ENCODE measurements around the gene HEPACAM2.

HEPACAM2 gene

DNA sequence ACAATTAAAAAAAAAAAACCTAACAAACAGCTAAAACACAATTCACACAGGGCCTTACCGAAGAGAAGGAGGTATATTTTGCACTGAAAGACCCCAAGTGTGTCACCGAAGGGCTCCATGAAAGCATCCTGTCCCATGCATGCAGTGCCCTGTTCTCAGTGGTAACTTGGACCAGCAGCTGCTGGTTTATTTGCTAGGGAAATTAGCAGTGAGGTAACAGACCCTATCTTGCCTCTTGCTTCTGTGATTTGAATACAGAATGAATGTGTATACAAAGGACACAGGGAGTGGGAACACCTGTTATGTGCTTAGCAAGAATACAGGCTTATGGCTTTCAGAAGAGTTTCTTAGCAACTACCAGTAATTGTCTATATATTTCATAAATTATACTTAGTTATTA lies at the start of gene HEPACAM2:
Gene HEPACAM2 (minus strand): TSS at position 160 of the 400 bp plus-strand sequence.
- no peak for DNase-seq (ENCODE audit: low spot score)

DNA sequence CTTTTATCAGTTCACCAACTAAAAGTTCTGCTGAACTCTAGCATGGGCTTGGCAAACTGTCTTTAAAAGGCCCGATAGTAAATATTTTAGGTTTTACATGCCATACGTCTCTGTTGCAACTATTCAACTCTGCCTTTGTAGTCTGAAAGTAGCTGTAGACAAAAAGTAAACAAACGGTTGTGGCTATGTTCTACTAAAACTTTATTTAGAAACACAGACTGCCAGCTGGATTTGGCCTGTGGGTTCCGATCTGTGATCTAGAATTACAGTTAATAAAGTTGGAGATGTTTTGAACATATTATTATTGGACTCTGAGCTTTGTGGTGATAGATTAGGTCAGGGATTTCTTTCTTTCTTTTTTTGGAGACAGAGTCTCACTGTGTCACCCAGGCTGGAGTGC lies 39.0 kb upstream of the HEPACAM2 start:
- no peak for DNase-seq (ENCODE audit: low spot score)

DNA sequence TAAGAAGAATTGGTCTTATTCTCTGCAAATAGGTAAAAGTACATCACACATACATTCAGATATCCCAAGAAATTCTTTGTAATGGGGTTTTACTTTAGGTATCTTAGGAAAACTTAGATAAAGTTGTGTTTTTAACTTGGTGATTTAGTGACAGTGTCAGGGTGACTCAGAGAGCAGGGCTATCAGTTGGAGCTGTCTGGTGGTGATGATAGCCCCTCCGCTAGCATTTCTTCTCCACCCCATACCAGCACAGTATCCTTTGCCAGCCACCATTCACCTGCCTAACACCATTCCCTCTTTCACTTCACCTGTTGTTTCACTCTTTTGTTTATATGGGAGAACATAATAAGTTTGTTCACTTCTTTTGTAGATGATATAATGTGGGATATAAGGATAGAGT lies 36.3 kb upstream of the HEPACAM2 start:
- DNase-seq (ENCODE audit: low spot score): no peak

DNA sequence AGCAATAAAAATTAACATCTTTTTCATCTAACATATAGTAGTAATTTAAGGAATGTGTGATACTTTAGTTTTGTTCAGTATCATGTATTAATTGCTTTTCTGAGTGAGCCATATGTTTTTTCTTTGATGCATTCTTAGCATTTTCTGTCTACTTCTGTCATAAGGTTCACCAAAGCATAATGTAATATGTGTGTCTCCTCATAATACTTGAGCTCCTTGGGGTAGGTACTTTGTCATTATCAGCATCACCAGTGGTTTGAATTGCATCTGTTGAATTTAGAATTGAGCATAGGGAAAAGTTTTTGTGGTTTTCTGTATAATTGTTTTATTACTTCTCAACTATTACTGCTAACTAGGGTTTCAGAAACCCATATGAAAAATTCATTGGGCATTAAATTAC lies 32.4 kb upstream of the HEPACAM2 start:
- DNase-seq (ENCODE audit: low spot score): no peak

DNA sequence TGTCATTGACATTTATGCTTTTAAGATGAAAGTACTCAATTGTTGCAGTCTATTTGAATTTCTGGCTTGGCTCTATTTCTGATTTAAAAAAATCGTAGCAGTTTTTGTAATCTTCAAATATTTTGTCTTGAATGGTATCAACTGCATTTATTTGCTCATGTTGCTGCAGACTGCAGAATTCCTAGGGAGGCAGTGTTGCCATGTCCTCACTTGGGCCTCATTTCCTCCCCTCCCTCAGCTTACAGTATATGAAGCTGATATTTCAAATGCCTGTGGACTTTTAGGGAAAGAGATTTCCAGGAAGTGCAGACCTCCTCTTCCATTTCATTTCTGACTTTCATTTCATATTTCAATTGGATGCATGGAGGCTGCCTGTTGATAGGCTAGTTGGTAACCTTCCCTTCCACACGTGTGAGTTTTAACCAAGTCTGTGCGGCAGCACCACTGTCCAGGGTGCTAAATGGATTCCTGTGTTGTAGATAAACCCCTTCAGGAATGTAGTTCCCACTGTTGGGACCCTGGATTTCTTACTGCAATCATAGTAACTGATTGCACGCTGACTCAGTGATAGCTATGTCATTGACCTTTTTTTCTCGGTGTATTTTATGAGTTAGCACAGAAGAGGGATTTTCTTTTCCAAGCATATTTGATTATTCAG lies 23.4 kb upstream of the HEPACAM2 start:
- no peak for DNase-seq (ENCODE audit: low spot score)

DNA sequence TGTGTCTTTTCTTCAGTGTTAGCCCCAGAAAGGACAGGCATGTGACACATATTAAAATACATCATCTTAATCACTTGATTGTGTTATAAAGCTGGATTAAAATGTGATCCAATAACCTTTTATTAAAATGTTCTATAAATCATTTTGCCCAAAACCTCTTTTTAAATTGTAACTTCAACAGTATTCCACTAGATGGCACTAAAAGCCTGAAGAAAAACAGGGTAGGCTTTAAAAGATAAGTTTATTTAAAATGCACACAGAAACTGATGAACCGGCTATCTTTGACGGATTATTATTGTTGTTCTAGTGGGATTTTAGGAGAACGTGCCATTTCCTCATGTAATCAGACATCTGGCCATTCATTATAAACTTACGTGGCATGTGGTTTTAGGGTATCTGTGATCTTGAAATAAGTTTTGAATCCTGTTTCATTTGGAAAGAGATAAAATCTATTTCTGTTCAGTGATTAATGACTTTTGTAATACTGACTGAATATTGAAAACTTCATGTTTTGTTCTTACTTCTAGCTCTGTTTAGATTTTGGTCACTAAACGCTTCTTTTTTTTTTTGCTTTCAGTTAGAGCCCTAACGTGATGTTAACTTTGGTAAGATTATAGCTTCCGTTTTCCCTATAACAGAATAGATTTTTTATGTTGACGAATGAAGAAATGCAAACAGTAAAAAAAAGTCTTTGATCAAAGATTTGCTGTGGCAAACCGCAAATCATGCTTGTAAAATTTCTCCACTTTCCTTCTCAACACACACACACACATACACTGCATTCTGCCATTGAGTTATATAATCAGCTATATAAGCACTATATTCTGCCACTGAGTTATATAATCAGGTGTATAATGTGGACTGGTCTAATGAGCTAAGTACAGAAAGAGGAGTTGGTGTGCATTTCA lies 19.5 kb upstream of the HEPACAM2 start:
- peak; percentile 21 for DNase-seq (ENCODE audit: low spot score)

DNA sequence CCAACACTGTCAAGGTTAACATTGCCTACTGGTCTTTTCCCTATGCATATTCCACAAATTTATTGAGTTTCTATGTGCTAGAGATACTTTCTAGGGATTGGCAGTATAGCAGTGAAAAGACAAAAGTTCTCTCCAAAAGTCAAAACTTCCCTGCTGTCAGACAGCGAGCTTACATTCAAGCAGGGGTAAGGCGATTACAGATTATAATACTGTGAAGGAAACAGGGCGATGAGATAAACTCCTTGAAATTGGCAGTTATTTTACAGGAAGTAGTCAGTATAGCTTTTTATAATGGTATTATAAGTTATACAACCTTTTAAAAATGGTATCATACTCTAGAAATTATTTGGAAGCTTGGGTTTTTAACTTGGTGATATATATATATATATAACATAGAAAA lies 15.8 kb upstream of the HEPACAM2 start:
- no peak for DNase-seq (ENCODE audit: low spot score)

DNA sequence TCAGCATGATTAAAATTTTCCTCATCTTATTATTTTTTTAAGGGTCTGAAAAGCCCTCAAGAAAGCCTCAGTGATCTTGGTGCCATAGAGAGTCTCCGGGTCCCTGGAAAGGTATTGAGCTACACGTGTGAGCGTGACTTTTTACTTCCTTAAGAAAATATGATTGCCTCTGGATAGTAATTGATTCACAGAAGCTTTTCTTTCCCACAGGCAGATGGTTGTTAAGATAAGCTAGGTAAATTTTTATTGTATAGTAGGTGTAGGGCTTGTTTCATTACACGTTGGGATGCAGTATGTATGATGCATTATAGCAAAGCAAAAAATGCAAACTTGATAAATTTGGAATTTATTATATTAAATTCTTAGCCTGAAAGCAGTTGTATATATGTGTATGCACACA lies 13.6 kb upstream of the HEPACAM2 start:
- no peak for DNase-seq (ENCODE audit: low spot score)

DNA sequence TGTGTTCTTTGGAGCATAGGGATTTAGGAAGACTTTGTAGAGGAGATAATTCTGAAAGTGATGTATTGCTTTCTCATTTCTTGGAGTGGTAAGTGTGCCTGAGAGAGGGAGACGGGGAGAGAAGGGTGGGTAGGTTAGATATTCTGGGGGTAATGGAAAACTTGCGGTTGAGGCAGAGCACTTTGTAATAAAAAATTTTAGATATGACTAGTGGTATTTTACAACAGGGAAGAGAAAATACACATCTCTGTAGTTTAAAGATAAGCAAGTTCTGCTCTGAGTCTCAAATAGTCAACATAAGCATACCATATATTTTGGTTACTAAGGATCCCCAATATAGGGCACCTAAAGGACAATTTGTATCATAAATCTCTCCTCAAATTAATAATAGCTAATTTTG lies 12.5 kb upstream of the HEPACAM2 start:
- no peak for DNase-seq (ENCODE audit: low spot score)

DNA sequence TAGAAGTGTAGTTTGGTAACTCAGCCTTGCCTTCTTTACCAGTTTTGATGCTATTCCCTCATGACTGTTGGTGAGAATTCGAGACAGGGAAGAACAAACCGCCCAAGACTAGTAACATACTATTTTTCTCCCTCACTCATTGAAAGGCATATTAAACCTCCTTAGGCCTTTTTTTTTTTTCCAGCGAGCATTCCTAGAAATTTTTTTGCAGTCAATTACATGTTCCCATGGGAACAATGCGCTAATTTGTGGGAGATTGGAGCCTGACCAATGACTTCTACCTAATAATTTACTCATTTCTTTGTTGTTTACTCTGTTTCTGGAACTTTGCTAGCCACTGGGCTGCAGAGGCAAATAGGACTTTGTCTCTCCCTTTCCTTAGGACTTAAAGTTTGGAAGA lies 11.9 kb upstream of the HEPACAM2 start:
- DNase-seq (ENCODE audit: low spot score): no peak

DNA sequence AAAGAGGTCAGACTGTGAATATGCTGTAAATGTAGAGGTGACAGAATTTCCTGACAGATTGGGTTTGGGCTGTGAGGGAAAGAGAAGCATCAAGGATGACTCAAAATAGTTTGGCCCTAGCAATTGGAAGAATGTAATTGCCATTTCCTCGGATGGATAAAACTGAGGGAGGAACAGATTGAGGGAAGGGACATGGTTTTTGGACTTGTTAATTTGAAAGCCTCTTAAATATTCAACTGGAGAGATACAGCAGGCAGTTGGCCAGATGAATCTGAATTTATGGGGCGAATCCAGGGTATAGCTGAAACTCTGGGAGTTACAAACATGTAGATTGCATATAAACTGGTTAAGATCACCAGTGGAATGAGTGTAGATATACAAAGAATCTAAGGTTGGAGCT lies 9.3 kb upstream of the HEPACAM2 start:
- no peak for DNase-seq (ENCODE audit: low spot score)

DNA sequence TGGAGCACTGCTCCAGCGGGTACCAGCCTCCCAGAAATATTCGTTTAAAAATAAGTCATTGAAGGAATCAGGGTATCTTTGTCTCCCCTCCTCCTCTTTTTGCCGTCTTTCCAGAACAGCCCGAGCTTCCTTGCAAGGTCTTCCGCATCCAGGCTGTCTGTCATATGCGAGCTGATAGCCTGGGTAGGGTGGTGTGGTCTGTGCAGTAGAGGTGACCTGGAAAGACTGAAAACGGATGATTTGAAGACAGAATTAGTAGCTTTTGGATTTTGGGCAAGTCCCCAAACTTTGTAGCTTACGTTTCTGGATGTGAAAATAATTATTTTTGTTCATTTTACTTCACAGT lies 6.4 kb upstream of the HEPACAM2 start:
- no peak for DNase-seq (ENCODE audit: low spot score)

DNA sequence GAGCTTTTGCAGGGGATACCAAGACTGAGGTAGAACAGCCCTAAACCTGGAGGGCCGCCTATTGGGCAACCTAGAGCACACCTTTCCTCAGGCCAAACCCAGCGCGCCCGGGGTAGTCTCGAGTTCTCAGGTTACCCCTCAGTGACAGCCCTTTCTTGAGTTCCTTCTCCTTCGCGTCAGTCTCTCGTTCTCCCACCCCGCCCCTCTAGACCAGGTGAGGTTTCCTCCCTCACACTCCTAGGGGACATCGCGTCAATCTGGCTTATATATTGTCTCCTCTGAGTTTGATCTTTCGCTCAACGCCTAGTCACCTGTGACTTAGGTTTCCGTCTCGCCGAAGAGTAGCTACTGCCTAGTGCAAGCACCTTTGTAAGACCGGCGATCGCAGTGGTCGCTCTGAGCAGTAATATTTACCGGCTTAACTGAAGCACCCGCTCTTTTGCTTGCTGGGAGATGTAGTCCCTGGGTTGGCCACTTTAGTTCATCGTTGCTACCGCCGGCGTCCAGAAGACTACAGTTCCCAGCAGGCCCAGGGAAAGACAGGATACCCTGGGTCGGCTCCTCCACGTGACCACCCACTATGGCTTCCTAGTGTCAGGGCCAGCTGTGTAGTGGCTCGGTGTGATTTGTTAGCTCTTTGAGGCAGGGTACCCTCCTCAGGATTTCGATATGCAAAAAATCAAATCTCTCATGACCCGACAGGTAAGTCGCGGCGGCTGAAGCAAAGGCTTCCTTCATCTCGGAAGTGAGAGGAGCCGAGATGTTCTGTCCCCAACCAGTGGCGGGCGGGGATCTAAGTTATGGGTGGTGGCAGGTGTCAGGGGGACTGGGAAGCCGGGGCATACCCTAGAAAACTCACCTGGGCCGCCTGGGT lies 5.8 kb upstream of the HEPACAM2 start, which contains the start of gene VPS50:
Gene VPS50 (plus strand): TSS at position 568 of the 874 bp plus-strand sequence. CDS start 102 bp downstream, at position 670.
- DNase-seq (ENCODE audit: low spot score): peak; percentile 98

DNA sequence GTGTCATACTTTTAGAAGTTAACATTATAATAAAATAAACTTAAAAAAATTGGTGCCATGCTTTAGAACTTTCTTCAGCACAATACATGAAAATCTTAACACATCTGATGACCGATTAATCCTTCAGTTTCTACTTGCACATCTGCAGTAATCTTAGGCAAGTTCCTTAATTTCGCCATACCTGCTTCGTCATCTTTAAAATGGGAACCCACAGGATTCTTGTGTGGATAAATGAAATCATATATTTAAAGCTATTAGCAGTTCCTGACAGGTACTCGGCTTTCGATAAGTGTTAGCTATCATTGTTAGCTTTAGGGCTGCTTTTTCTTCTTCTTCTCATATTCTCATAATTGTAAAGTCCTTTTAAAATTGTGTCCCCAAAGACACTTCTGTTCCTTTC lies 5.0 kb upstream of the HEPACAM2 start:
- no peak for DNase-seq (ENCODE audit: low spot score)

DNA sequence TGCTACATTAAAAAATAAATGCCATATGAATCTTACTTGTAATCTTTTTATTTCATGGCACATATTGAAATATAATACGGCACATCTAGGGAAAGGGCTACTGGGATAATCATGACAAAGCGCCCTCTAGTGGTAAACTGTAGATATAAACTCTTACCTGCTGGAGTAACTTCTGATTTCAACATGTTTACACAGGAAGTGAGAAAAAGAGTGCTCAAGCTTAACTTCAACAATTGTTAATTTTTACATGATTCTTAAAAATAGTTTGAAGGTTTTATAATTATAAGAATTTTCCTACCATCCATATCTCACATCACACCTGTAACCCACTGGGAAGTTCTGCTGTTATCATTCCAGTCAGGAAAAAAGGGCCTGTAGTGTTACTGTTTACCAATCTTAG lies 2.0 kb upstream of the HEPACAM2 start:
- peak; percentile 71 for DNase-seq (ENCODE audit: low spot score)

DNA sequence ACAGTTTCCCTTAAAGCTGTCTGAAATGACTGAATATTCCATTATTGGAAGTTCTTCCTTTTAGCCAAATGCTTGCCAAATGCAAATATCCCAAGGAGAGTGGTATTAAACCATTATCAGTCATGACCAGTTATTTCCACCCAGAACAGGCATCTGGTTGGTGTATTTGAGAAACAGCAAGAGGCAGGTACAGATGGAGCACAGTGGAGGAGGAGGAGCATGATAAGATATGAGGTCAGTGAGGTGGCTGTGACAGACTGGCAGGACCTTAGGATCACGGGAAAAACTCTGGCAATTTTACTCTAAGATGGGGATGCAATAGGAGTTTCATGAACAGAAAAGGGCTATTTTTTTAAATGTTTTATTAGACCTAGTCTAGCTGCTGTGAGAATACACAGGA lies 6.4 kb downstream of the HEPACAM2 start:
- no peak for DNase-seq (ENCODE audit: low spot score)

DNA sequence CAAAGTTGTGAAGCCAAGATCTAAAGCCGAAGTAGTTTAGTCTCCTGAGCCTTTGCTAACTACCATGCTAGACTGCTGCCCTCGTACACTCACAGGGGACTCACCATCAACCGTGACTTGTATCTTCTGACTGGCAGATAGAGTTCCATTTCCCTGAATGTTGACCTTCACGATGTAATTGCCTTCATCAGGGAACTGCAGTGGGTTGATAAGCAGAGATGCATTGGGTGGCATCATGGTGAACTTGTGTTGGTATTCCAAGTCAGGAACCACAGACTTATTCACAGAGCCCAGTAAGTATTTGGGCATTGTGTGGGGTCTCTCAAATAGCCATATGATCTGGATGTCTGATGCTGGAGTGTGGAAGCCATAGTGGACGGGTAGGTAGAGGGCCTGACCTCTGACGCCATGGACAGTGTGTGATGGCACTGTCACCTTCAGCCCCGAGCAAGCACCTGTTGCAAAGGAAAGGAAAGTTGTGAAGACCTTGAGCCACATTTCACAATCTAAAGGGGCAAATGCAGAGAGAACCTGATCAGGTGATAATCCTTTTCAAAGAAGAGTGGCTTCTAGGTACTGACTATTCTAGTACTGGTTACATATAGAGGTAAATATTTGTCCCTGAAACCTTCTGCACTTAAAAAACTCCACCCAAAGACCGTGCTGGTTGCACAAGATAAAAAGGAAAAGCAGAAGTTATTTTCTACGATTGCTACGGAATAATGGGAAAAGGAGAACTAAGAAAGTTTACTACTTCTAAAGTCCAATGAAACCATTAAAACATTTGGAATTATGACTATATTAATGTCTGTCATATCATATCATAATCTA lies 7.1 kb downstream of the HEPACAM2 start:
- DNase-seq (ENCODE audit: low spot score): no peak

DNA sequence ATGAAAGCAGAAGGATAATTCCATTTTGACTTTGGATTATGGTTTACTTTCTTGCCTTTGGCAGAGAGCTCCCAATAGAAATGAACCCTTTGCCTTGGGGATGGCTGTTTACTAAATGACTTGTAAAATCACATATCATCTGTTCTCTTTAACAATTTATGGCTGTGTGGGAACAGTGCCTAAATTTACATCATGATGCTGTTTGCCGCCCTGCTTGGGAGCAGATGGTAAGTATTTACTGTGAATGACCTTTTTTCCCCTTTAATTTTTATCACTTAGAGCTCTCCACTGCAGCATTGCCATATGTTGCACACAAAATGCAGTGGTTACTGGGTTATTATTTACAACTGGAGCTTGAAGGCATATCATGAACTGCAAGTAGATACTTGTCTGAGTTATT lies 13.4 kb downstream of the HEPACAM2 start:
- DNase-seq (ENCODE audit: low spot score): no peak

DNA sequence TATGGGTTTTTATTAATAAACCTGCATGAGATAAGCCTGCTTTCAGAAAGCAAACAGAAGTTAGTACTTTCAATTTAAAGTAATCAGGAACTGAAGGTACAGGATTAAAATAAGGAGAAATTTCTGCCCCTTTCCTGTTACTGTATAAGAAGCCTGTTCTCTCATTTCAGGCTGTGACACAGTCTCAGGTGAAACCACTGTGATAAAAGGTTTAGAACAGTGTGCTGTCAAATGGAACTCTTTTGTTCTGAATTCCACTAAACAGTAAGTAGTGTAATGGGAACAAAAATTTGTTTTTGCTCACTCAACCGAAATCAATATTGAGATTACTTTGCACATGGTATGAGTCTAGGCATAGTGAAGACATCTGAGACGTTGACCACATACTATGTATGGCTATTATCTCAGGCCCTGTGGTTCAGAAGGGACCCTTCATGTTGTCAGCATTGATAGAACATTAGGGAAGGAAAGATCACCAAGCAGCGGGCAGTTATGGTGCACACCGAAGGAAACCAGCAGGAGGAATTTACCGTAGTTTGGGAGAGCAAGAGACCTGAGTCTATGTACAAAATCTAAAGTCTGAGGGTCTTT lies 14.9 kb downstream of the HEPACAM2 start:
- DNase-seq (ENCODE audit: low spot score): no peak

DNA sequence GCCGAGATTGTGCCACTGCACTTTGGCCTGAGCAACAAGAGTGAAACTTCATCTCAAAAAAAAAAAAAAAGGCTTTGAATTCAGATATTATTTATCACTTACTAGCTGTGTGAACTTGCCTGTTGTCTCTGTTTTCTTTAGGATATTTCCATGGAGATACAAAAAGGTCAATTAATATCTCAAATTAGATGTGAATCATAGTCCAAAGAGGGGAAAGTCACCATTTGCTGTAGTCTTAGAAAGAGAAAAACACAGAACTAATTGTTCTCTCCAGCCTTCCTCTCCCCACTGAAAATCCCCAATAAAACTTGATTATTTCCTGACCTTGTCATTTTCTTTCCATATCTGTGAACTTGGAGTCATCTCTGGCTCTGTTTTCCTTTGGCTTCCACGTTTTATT lies 21.2 kb downstream of the HEPACAM2 start:
- peak; percentile 62 for DNase-seq (ENCODE audit: low spot score)

DNA sequence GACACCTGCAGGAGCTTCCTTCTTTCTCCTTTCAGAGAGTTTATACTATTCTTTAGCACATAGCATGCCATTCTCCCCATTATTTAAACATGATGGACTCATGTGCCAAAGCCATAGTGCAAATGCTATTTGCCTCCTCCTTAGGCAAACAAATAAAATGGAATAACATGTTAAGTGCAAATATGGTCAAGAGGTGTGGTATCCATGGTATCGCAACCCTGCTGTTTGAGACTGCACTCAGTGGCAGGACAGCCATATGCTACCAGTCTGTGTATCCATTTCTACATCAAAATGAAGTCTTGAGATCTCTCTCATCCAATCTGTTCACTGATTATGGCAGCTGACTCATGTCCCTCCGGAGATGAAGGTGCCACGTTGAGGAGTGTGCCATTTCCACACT lies 22.8 kb downstream of the HEPACAM2 start:
- DNase-seq (ENCODE audit: low spot score): no peak

All from COLO829 (cell line).